Ramos (cell line): ENCODE results near the gene DUSP19.

ENCODE experiments used
- in situ Hi-C: fragments of 300-500 bp; cut with MboI; formaldehyde crosslinking; loops from one replicate; pipeline ENCODE4 v1.14.3; 2022; ENCODE audit warnings: low sequenced_read_pairs; ENCODE audit not compliant: unreplicated experiment

Gene DUSP19

GRCh38 chr2:183124222-183124956 lies 45.8 kb downstream of the DUSP19 start, which contains the start of gene NUP35:
TSS of gene NUP35 (plus strand) at chr2:183124443. CDS start at chr2:183124458, 15 bp downstream.
- in situ Hi-C loops: no loop called here

GRCh38 chr2:183124957-183125255 lies 46.4 kb downstream of the DUSP19 start:
- in situ Hi-C loops: no loop called here

- in situ Hi-C loops: no loop called here
Observed at GRCh38 chr2:183125659-183126341, 47.3 kb downstream of the DUSP19 start.

GRCh38 chr2:183126635-183127034 lies 48.1 kb downstream of the DUSP19 start:
- in situ Hi-C loops: no loop called here

- in situ Hi-C loops: no loop called here
Observed at GRCh38 chr2:183134016-183134415, 55.5 kb downstream of the DUSP19 start.

- in situ Hi-C loops: no loop called here
Observed at GRCh38 chr2:183148955-183149354, 70.4 kb downstream of the DUSP19 start.

- in situ Hi-C loops: no loop called here
Observed at GRCh38 chr2:183149489-183149888, 70.9 kb downstream of the DUSP19 start.
